Fibroblast of skin of right biceps (primary cell): ENCODE measurements around the gene MYG1.
A peak's percentile ranks its signal among the peaks of the same experiment; 100 is the strongest.
"Not testable (repeated sequence)": the region's sequence is repeated elsewhere in the genome, so short reads cannot be mapped to it uniquely, and the experiment has no call there.

ENCODE experiments used
- DNase-seq: peaks from one replicate; pipeline ENCODE4 v3.0.0-alpha.2; 2013

Gene MYG1

DNA sequence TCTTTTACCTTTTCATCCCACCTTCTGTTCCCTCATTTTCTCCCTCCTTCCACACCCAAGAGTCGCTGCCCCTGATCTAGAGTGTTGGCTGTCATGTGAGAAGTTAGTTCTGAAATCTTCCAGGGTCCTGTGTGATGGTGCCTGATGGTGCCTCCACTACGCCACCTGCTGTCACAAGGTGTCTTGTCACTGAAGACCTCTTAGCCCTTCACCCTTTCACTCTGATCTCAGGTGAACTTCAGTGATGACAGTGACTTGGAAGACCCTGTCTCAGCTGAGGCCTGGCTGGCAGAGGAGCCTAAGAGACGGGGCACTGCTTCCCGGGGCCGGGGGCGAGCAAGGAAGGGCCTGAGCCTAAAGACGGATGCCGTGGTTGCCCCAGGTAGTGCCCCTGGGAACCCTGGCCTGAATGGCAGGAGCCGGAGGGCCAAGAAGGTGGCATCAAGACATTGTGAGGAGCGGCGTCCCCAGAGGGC, 11.7 kb upstream of the MYG1 start:
- DNase-seq: peak; percentile 51

GRCh38 chr12:53288322-53288721, 11.2 kb upstream of the MYG1 start:
- DNase-seq: no peak

GRCh38 chr12:53289891-53290290, 9.6 kb upstream of the MYG1 start:
- DNase-seq: no peak

GRCh38 chr12:53290661-53291060, 8.8 kb upstream of the MYG1 start:
- no peak for DNase-seq

- no peak for DNase-seq
These were observed 7.1 kb upstream of the MYG1 start for GRCh38 chr12:53292426-53292825.

DNA sequence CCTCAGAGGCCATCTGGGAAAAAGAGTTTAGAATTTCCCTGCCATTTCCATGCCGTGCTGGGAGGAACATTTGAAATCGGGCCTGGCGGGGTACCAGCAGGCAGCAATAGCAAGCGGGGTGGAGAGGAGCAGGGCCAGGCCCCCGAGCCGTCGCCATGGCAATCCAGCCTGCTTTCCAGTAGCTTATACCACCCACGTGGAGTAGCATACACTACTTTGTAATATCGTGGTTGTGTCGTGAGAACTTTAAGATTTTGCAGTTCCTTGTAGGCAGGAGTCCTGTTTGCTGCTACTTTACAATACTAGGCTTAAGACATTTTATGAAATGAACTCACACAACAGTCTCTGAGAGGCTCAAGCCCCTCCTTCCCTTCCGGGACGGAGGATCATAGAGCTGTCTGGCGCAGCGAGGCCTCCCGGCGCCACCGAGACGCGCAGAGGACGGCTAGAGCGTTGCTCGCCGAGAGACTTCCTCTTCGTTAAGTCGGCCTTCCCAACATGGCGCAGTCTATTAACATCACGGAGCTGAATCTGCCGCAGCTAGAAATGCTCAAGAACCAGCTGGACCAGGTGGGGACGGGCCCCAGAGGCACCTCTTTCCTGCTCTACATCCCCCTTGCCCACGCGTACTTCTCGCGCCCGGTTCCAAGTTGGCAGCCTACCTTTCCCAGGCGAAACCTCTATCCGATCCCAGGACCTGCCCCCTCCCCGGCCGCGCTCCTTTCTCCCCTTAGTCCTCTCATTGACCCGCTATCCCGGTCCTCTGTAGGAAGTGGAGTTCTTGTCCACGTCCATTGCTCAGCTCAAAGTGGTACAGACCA, 4.2 kb upstream of the MYG1 start, which contains the start of gene PFDN5:
TSS of gene PFDN5 (plus strand) at position 473 of the 821 bp plus-strand sequence. CDS start at position 499, 26 bp downstream.
- DNase-seq: peak; percentile 87

GRCh38 chr12:53295891-53296219, 3.6 kb upstream of the MYG1 start:
- no peak for DNase-seq

DNA sequence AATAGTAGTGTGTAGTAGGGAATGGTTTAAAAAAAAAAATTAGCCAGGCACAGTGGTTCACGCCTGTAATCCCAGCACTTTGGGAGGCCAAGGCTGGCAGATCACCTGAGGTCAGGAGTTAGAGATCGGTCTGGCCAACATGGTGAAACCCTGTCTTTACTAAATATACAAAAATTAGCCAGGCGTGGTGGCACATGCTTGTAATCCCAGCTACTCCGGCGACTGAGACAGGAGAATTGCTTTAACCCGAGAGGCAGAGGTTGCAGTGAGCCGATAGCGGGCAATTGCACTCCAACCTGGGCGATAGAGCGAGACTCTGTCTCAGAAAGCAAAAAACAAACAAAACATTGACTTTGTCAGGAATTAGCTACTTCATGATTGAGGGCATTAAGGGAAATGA, 2.4 kb upstream of the MYG1 start:
- DNase-seq: not testable (repeated sequence)

DNA sequence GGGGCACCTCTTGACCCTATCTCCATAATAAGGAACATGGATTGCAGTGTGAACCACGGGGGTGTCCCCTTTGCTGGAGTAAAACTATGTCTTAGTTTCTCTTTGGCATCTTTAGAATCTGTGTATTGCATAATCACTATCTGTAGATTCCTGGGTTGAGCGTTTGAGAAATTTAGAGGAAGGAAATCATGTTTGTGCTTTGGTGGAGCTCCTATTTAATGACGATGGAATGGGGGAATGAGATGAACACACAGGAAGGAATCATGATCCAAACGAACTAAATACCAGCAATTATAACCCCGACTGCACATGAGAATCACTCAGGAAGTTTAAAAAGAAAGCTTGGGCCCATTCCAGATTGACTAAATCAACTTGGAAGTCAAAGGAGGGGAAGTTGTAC, 1.3 kb upstream of the MYG1 start:
- peak; percentile 89 for DNase-seq

- peak; percentile 75 for DNase-seq
These were observed 418 bp upstream of the MYG1 start for GRCh38 chr12:53299101-53299453.

GRCh38 chr12:53300187-53300586, 692 bp downstream of the MYG1 start:
- peak; percentile 28 for DNase-seq

GRCh38 chr12:53302903-53303302, 3.4 kb downstream of the MYG1 start:
- DNase-seq: no peak

DNA sequence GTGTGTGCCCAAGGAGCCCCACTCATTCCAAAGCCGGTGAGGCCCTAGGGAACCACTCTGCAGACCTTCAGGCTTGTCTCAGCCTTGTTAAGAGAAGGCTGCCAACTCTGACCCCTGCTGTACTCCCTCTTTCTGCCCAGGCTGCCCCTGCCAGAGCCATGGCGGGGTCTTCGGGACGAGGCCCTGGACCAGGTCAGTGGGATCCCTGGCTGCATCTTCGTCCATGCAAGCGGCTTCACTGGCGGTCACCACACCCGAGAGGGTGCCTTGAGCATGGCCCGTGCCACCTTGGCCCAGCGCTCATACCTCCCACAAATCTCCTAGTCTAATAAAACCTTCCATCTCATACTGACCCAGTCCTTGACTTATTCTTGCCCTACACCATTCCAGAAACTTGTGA, 7.3 kb downstream of the MYG1 start:
- no peak for DNase-seq

DNA sequence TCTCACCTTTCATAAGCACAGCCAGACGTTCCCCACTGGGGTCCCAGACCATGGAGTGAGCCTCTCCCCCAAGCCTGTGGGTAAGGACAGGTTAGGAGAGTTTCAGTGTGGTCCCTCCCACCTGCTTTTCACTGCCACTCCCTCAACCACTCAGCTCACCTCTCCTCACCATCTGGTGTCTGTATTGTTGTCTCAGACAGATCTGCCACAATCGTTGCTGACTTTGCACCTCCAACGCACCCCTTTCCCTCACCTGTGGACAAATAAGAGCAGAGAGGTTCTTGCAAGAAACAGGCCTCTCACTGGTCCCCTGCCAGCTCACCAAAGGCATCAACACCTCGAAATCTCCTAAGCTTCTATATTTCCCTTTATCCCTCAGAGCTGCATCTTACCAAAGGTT, 8.8 kb downstream of the MYG1 start:
- no peak for DNase-seq

DNA sequence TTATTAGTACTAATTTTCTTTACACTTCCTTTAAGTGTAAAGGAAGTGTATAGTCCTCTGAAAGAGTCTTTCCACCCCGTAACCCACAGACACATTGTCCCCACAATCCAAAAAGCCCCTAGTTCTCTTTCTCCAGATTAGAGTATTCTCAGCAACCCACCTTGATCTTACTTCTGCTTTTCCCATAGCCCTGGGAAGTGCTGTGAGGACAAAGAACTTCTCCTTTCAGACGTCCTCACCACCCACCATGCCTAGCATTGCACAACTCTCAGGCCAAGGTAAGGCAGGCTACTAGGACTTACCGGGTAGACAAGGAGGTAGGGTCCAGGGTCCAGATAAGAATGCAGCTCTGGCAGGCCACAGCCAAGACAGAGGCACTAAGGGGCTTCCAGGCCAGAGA, 14.5 kb downstream of the MYG1 start:
- DNase-seq: no peak

GRCh38 chr12:53320352-53321195, 21.1 kb downstream of the MYG1 start:
- DNase-seq: no peak

GRCh38 chr12:53324113-53324778, 24.8 kb downstream of the MYG1 start:
- DNase-seq: no peak

DNA sequence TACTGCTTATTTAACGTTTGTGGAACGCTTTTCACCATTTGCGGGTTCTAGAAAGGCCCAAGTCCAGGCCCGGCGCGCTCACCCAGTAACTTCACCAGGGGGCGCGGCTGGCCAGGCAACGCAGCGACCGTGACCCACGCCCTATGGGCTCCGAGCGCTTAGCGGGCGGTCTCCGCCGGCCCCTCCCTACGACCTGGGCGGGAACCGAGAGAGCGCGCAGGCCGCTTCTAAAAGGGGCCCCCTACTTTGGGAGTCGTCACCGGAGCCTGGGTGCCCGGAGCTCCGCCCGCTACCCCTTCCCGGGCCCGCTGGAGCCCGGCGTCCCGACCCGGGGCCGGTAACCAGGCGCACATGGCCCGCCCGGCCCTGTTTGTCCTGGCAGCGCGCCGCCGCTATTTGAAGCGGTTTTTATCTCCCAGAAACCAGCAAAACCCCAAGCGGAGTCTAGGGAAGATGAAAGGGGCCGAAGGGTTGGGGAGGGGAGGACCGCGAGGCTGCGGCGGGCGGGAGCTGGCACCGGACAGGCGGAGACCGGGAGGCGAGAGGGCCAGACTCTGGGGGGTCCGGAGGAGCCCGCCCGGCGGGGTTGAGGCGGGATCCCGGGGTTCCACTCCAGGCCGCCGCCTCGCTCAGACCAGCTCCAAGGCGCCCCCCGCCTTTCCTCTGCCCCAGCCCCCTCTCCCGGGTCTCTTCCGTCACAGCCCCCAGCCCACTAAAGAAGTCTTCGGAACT, 25.4 kb downstream of the MYG1 start:
- peak; percentile 93 for DNase-seq

DNA sequence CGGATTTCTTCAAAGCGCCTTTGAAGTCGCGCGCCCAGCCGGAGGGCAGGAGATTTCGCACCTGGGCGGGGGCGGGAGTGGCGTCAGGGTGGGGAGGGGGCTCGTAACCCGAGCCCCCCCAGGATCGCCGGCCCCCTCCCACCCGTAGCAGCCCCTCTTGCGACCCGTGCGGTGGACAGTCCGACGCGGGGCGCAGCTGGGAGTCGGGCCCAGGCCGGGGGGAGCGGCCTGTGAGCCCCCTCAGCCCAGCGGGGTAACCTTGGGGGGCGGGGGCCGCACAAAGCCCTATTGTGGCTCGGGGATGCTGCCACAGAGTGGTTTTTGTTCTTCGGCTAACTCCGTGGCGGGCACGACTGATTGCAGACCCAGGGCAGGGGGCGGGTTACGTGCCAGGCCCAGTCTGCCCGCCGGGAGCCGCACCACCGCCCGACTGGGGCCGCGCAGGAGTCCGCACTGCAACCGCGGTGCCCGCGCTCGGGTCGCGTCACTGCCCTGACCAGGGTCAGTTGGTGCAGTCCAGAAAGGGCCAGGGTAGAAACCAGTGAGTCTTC, 26.1 kb downstream of the MYG1 start:
- no peak for DNase-seq

DNA sequence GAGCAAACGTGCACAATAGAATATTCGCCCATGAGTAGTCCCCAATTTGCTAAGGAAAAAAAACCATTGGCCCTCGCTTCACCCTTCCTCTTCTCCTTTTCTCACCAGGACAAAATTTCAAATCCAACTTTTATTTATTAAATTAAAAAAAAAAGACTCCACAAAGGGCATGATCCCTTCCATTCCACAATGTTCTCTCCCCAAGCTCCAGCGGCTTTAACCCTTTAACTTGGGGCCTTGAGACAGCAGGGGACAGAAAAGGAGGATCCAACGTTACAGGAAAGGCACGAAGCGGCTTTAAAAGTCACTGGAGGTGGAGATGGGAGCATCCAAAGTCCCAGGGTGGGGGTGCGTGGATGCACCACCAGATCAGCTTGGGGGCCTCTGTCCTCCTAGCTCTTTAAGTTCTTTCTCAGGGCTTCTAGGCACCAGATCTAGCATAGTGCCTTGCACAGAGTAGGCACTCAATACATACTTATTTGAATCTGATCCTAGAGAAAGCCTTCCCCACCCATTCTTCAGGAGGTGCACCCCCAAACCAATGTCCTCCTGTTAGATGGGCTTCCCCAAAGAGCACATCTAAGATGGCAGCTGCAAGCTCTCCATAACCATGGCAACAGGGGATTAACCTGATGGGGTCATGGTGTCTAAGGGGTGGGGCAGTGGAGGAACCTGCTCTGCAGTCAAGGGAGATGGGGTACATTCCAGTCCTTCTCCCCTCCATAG, 27.1 kb downstream of the MYG1 start:
- DNase-seq: no peak

DNA sequence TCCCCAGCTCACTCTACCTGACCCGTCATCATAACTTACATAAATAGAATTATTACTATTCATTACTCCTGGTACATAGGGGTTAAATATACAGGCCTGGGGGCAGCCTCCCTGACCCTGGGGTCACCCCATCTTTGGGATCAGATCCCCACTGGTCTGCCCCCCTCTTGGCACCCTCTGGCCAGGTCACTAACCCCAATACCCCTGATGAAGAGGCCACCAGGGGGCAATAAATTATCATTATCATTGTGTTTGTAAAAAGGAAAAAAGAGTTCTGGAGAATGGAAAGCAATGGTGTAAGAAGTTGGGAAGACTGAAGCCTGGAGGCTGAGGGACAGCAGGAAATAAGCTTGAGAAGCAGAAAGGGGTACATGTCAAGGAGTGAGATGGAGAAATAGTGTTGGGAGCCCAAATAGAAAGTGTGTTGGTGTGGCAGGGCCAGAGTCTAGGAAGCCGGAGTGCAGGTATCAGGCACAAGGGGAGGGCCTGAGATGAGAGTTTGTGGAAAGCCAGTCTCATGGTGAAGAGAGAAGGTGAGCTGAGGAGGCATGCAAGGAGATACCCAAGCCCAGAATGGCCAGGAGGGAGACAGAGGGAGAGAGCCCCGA, 28.0 kb downstream of the MYG1 start:
- DNase-seq: no peak
